ENCODE data around the gene SWSAP1.
"Not testable (repeated sequence)": the region's sequence is repeated elsewhere in the genome, so short reads cannot be mapped to it uniquely, and the experiment has no call there.

Gene SWSAP1

DNA sequence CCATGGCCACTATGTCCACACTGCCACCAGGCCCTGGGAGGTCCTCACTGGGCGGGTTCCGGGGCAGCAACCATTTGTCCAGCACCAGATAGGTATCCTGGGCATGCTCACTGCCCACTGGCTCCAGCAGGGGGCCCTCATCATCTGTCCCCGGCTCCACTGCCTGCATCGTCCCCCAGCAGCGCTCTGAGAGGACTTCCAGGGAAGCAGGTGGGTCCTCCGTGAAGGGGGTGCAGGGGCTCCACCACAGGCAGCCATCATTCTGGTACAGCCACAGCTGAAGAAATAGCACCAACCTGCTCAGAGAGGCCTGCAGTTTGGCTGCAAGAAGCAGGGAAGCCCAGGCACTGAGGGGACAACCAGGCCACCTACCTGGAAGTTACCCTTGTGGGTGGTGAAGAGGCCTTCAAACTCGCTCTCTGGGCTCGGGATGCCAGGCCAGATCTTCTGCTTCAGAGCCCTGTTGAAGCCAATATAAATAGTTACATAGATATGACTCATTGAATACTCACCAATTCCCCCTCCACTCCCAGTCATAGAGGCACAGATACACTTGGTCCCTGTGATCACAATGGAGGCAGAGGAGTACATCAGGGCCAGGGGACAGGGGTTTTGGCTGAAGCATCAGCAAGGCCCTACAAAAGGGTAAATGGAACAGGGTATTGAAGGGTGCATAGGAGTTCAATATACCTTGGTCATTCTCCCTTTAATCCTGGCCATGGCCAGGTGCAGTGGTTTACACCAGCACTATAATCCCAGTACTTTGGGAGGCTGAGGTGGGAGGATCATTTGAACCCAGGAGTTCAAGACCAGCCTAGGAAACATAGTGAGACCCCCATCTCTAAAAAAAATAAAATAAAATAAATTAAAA, 4.1 kb downstream of the SWSAP1 start:
- no peak overlapping the region for H3K4me3 ChIP-seq (ENCODE audit: low read length)
- no peak for TF ChIP-seq ZNF274 (IDR thresholded peaks at IDR 0.05; ENCODE audit: low read depth, low read length)

DNA sequence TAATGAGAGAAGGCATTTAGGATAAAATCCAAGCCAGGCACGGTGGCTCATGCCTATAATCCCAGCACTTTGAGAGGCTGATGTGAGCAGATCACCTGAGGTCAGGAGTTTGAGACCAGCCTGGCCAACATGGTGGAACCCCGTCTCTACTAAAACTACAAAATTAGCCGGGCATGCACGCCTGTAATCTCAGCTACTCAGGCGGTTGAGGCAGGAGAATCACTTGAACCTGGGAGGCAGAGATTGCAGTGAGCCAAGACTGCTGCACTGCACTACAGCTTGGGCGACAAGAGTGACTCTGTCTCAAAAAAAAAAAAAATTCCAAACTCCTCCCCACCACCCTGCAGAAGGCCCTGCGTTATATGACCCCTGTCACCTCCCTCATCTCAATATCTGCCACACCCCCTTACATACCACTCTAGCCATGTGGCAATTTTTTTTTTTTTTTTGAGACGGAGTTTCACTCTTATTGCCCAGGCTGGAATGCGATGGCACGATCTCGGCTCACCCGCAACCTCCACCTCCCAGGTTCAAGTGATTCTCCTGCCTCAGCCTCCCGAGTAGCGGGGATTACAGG, 4.9 kb downstream of the SWSAP1 start:
- not testable (repeated sequence) for H3K4me3 ChIP-seq (ENCODE audit: low read length)

DNA sequence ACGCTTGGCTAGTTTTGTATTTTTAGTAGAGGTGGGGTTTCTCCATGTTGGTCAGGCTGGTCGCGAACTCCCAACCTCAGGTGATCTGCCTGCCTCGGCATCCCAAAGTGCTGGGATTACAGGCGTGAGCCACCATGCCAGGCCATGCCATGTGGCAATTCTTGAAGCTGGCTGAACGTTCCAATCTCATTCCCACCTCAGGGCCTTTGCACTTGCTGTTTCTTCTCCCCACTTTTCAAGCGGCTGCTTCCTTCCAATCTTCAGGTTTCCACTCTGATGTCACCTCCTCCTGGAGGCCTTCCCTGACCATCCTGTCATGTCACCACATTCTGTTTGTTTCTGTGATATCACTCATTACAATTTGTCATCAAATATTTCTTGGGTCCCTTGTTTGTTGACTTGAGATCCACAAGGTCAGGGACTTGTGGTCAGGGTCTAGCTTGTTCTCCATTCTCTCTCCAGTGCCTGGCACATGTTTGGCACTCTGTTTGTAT, 5.4 kb downstream of the SWSAP1 start:
- H3K4me3 ChIP-seq (ENCODE audit: low read length) = peak overlapping the region; percentile 80; the same call in 1 of the 2 replicates

DNA sequence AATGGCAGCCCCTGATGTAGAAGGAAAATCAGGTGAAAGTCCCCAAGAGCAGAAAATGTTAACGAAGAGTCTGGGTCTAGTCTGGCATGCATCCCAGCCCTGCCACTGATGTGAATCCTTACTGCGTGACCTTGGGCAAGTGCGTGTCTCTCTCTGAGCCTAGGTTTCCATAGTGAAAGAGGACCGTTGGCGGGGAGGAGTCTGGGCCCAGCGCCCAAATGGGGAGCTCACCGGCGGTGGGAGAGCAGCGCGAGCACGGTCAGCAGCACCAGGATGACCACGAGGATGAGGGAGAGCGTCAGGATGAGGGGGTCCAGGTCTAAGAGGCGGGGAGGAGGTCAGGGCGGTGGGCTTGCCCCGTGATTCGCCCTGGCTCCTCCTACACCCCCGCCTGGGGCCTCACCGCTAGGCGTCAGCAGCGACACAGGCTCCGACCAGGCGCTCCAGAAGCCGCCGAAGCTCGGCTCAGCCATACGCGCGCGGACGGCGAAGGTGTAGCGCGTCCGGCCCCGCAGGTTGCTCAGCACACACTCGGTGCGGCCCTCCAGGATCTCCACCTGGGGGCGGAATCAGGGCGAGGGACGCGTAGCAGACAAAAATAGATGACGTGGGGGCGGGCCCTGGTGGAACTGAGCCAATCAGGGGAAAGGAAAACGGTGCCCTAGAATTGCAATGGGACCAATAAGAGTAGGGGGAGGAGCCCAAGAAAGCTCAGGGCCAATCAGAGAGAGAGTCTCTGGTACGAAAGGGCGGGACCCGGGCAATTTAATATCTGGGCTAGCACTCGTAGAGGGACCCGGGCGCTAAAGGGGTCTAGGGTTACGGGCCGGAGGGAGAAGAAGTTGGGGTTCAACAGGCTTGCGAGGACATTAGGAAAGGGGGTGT, 6.4 kb downstream of the SWSAP1 start:
- TF ChIP-seq ZNF274 (IDR thresholded peaks at IDR 0.05; ENCODE audit: low read depth, low read length) = no peak
- H3K4me3 ChIP-seq (ENCODE audit: low read length) = peak overlapping the region; percentile 80; the same call in 1 of the 2 replicates

More for the DNA sequence above, 5.4 kb downstream of the SWSAP1 start:
- no peak for TF ChIP-seq ZNF274 (IDR thresholded peaks at IDR 0.05; ENCODE audit: low read depth, low read length)

DNA sequence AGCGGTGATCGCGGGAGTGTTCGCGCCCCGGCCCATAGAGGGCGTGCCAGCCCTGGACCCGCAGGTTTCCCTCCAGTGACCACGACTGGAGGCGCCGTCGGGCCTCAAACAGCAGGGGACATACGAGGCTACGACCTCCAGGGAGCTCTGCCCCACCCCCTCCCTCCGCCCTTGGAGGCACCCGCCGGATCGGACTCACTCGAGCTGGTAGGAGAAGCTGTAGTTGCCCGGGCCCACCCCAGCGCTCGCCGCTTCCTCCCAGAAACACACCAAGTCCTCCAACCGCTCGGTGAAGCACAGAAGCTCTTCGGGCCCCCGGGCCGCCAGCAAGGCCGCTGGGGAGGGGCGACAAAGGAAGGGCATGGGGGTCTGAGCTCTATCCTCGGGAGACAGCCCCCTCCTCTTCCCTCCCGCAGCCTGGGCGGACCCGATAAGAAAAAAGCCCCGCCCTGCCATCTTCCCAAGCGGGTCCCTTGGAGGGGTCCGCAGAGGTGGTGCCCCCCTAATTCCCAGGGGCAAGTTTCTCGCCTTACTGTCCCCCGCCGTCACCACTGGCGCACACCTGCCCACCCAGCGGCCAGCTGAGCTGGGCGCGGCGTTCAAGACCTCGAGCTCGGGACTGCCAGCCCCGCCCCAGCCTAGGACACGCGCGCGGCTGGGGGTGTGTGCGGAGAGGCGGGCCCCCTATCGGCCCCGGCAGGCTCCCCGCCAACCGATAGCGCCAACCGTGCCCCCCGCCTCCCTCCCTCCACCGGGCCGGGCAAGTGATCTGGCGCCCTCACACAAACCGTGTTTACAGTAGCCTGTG, 8.6 kb downstream of the SWSAP1 start:
- no peak overlapping the region for H3K4me3 ChIP-seq (ENCODE audit: low read length)
- no peak for TF ChIP-seq ZNF274 (IDR thresholded peaks at IDR 0.05; ENCODE audit: low read depth, low read length)

DNA sequence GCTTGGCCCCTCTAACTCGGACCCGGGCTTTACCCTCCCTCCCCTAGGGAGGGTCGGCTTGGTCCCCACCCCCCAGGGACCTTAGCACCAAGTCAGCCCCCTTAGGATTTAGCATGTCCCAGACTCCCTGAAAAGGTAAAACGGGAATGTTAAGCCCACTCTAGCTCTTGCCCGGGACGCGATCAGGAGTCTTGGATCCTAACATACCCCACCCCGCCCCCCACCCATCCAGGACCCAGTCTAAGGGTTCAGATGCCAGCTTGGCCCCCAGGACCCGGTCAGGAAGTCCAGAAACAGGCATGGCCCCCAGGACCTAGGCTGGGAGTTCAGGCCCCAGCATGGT, 9.2 kb downstream of the SWSAP1 start:
- H3K4me3 ChIP-seq (ENCODE audit: low read length) = no peak overlapping the region
- no peak for TF ChIP-seq ZNF274 (IDR thresholded peaks at IDR 0.05; ENCODE audit: low read depth, low read length)

DNA sequence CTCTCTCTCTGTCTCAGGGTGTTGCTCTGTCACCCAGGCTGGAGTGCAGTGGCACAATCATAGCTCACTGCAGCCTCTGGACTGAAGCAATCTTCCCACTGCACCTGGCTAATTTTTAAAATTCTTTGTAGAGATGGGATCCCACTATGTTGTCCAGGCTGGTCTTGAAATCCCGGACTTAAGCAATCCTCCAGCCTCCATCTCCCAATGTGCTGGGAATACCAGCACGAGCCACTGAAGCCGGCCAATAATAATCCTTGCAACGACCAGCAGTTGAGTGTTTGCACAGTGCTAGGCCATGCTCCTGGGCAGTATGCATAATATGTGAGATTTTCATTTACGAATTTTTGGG, 10.3 kb downstream of the SWSAP1 start:
- H3K4me3 ChIP-seq (ENCODE audit: low read length) = no peak overlapping the region
- TF ChIP-seq ZNF274 (IDR thresholded peaks at IDR 0.05; ENCODE audit: low read depth, low read length) = no peak

DNA sequence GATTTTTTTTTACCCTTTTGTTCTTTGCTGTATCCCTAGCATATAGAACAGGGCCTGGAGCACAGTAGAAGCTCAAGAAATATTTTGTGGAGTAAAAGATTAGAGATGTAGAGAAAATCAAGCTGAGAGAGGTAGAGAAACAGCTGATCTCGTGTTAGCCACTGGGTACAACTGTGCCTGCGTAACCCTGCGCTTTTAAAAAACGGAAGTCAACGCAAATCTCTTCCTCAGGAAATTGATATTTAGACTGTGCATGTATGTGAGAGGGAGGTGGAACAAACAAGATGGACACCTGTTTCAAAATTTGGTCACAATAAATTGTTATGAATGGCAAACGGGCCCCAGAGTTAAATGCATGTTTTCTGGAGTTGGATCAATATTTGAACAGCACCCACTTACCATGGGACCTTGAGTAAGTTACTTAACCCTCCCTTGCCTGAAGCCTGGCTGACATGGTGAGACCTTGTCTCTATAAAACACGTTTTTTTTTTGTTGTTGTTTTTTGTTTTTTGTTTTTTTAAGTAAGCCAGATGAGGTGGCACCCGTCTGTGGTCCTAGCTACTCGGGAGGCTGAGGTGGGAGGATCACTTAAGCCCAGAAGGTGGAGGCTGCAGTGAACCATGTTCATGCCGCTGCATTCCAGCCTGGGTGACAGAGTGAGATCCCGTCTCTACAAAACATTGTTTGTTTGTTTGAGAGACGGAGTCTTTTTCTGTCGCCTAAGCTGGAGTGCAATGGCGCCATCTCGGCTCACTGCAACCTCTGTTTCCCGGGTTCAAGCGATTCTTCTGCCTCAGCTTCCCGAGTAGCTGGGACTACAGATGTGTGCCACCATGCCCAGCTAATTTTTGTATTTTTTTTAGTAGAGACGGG, 12.9 kb downstream of the SWSAP1 start:
- no peak overlapping the region for H3K4me3 ChIP-seq (ENCODE audit: low read length)

DNA sequence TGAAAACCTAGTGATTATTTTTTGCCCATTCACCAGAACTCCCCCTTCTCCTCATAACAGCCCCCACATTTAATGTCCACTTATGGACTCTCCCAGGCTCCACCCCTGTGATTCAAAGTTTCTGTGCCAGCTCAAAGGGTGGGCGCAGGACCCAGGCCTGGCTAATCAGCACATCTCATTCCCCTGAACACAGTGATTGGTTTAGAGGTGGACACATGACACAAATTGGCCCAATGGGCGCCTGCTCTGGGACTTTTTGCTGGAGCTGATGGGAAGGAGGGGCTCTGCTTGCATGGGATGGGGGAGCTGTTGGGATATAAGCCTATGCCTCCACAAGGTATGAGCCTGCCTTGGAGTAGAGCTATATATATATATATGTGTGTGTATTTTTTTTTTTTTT, 15.9 kb downstream of the SWSAP1 start:
- H3K4me3 ChIP-seq (ENCODE audit: low read length) = no peak overlapping the region
- no peak for TF ChIP-seq ZNF274 (IDR thresholded peaks at IDR 0.05; ENCODE audit: low read depth, low read length)

More for the DNA sequence above, 12.9 kb downstream of the SWSAP1 start:
- no peak for TF ChIP-seq ZNF274 (IDR thresholded peaks at IDR 0.05; ENCODE audit: low read depth, low read length)

DNA sequence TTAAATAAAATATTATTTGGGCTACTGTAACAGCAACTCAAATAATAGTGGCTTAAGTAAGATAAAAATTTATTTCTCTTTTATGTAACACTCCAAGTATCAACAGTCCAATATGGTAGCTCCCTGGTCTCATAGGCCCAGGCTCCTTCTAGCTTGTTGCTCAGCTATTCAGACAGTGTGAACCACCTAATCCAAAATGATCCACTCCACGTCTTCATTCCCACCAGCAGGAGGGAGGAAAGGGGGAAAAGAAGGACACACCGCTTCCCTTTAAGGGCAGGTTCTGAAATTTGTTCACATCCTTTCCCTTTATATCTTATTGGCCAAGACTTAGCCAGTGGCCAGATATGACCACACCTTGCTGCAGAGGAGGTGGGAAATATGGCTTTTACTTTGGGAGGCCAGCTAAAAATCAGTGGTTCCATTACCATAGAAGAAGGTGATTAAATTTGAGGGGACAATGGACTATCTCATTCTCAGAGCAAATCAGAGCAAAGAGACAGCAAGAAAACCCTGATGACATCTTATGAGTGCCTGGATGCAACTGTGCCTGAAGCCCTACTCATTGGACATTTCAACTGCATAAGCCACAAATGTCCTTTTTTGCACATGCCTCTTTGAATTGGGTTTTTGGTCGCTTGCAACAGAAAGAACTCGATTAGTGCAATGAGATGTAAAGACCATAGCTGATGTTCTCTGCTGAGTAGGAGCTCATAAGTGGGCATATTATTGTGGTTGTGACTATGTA, 16.6 kb downstream of the SWSAP1 start:
- TF ChIP-seq ZNF274 (IDR thresholded peaks at IDR 0.05; ENCODE audit: low read depth, low read length) = no peak
- H3K4me3 ChIP-seq (ENCODE audit: low read length) = no peak overlapping the region

DNA sequence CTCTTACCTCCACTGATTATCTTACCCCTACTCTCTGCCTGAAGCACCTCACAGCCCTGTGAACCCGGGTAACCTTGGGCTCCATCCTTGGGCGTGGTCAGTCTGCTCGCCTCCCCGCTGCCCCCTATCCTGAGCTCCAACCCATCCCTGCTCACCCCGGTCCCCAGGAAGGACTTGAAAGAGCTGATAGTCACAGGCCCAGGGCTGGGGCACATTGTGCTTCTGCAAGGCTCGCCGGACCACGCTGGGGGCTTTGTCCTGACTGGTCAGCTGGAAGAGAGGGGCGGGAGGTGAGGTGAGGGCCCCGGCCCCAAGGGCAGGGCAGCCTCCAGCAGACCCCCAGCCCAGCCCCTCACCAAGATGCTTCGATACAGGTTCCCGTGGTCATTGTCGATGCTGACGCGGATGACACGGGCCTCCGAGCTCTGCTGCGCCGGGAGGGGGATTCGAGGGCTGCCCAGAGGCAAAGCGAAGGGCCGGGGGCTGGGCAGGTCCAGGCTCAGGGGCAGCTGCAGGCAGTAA, 22.7 kb downstream of the SWSAP1 start:
- no peak for TF ChIP-seq ZNF274 (IDR thresholded peaks at IDR 0.05; ENCODE audit: low read depth, low read length)
- no peak overlapping the region for H3K4me3 ChIP-seq (ENCODE audit: low read length)

DNA sequence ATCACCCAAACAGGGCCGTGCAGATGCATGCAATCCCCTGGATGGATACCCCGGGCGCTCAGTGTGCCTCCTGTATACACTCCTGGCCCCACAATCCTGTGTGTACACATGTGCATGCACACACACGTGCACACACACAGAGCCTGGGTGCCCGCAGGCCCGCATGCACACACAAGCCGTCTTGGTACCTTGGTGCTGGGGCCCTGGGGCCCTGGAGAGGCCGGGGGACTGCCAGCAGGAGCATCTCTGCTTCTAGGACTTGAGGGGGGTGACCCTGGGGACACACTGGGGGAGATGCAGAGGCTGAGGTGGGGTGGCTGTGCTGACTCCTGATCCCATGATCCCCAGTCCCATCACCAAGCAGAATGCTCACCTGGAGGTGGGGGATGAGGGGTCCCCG, 25.2 kb downstream of the SWSAP1 start:
- TF ChIP-seq ZNF274 (IDR thresholded peaks at IDR 0.05; ENCODE audit: low read depth, low read length) = no peak
- no peak overlapping the region for H3K4me3 ChIP-seq (ENCODE audit: low read length)
